Measurements from ENCODE around the gene REC8. TPM values are rescaled to one million over a fixed set of nuclear protein-coding genes. Genes with fewer than 3 reads are reported as not detected.

Gene REC8
- total and polyA plus RNA-seq, 2 of the 13 experiments (the other 11 are each of a cell fraction or from before 2014, with no cell fraction given): 3.4 to 14.7 TPM

DNA sequence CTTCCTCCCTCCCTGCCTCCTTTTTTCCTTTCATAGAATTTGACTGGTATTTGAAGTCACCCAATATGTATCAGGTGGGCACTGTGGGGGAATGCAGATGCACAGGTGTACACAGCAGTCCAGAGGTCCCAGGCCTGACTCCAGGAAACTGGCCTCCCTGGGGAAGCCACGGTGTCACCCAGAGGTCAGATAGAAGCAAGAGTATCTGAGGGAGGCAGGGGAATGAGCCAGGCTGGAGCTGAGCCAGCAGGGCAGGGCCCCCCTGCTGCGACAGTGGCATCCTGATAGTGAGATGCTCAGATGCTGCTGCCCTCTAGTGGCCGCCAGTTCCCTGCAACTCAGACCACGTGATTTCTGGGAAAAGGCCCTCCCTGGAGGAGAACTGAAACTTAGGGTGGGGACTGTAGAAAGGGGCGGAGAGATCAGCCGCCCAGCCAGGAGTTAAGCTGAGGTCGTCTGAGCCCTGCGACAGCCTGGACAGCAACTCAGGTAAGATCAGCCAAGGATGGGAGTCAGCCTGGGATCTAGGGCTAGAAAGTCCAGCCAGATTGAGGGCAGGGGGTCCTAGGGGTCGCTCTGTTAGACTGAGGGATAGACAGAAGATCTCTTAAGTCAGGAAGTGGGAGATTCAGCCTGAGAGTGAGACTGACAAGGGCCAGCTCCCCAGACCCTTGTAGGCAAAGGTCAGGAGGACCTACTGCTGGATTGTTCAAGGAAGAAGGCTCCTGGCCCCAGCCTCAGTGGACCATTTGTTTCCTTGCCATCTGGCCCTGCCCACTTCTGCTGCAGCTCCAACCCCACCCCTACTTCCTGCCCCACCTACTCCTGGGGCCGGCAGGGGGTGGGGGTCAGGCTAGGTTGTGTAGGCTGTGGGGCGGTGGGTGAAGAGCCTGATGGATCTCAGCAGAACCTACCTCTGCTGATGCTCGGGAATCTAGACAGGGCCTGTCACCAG, 10.8 kb upstream of the REC8 start, which contains the start of gene IRF9 (continued):
- TF ChIP-seq, protein P1, sequence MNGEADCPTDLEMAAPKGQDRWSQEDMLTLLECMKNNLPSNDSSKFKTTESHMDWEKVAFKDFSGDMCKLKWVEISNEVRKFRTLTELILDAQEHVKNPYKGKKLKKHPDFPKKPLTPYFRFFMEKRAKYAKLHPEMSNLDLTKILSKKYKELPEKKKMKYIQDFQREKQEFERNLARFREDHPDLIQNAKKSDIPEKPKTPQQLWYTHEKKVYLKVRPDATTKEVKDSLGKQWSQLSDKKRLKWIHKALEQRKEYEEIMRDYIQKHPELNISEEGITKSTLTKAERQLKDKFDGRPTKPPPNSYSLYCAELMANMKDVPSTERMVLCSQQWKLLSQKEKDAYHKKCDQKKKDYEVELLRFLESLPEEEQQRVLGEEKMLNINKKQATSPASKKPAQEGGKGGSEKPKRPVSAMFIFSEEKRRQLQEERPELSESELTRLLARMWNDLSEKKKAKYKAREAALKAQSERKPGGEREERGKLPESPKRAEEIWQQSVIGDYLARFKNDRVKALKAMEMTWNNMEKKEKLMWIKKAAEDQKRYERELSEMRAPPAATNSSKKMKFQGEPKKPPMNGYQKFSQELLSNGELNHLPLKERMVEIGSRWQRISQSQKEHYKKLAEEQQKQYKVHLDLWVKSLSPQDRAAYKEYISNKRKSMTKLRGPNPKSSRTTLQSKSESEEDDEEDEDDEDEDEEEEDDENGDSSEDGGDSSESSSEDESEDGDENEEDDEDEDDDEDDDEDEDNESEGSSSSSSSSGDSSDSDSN (CRISPR knock-in tag; IDR thresholded peaks at IDR 0.05): peak; percentile 96
- TF ChIP-seq, protein P2, sequence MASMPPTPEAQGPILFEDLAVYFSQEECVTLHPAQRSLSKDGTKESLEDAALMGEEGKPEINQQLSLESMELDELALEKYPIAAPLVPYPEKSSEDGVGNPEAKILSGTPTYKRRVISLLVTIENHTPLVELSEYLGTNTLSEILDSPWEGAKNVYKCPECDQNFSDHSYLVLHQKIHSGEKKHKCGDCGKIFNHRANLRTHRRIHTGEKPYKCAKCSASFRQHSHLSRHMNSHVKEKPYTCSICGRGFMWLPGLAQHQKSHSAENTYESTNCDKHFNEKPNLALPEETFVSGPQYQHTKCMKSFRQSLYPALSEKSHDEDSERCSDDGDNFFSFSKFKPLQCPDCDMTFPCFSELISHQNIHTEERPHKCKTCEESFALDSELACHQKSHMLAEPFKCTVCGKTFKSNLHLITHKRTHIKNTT (CRISPR knock-in tag; IDR thresholded peaks at IDR 0.05): 0 out of 2 replicates have a peak, but pooled peaks have one; percentile 6
- TF ChIP-seq, protein P3, sequence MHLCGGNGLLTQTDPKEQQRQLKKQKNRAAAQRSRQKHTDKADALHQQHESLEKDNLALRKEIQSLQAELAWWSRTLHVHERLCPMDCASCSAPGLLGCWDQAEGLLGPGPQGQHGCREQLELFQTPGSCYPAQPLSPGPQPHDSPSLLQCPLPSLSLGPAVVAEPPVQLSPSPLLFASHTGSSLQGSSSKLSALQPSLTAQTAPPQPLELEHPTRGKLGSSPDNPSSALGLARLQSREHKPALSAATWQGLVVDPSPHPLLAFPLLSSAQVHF (CRISPR knock-in tag; IDR thresholded peaks at IDR 0.05): 0 out of 2 replicates have a peak, but pooled peaks have one; percentile 49
- TF ChIP-seq ZNF850 (CRISPR knock-in tag; conservative IDR thresholded peaks at IDR 0.05) (no peak), ZSCAN20 (CRISPR knock-in tag; IDR thresholded peaks at IDR 0.05; ENCODE audit: borderline replicate concordance) (no peak), ZNF510 (CRISPR knock-in tag; IDR thresholded peaks at IDR 0.05; ENCODE audit: low read depth) (no peak), ZBTB38 (CRISPR knock-in tag; IDR thresholded peaks at IDR 0.05) (peak; percentile 94), PITX1 (CRISPR knock-in tag; IDR thresholded peaks at IDR 0.05) (peak; percentile 80), FOXK1 (CRISPR knock-in tag; IDR thresholded peaks at IDR 0.05; ENCODE audit: borderline replicate concordance, low read depth) (peak; percentile 96), TGIF2 (CRISPR knock-in tag; IDR thresholded peaks at IDR 0.05) (peak; percentile 99), BORCS8-MEF2B (CRISPR knock-in tag; IDR thresholded peaks at IDR 0.05) (peak; percentile 94), NBN (conservative IDR thresholded peaks at IDR 0.05) (no peak), ZNF619 (CRISPR knock-in tag; IDR thresholded peaks at IDR 0.05) (peak; percentile 97), SIX1 (CRISPR knock-in tag; IDR thresholded peaks at IDR 0.05; ENCODE audit: borderline replicate concordance) (peak; percentile 90), ZNF337 (CRISPR knock-in tag; IDR thresholded peaks at IDR 0.05; ENCODE audit: borderline replicate concordance, low read depth) (0 out of 2 replicates have a peak, but pooled peaks have one; percentile 78), ZNF530 (CRISPR knock-in tag; IDR thresholded peaks at IDR 0.05; ENCODE audit: low read depth) (no peak)
- TF ChIP-seq, protein P4, sequence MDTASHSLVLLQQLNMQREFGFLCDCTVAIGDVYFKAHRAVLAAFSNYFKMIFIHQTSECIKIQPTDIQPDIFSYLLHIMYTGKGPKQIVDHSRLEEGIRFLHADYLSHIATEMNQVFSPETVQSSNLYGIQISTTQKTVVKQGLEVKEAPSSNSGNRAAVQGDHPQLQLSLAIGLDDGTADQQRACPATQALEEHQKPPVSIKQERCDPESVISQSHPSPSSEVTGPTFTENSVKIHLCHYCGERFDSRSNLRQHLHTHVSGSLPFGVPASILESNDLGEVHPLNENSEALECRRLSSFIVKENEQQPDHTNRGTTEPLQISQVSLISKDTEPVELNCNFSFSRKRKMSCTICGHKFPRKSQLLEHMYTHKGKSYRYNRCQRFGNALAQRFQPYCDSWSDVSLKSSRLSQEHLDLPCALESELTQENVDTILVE (CRISPR knock-in tag; IDR thresholded peaks at IDR 0.05): peak; percentile 99
- TF ChIP-seq, protein P5, sequence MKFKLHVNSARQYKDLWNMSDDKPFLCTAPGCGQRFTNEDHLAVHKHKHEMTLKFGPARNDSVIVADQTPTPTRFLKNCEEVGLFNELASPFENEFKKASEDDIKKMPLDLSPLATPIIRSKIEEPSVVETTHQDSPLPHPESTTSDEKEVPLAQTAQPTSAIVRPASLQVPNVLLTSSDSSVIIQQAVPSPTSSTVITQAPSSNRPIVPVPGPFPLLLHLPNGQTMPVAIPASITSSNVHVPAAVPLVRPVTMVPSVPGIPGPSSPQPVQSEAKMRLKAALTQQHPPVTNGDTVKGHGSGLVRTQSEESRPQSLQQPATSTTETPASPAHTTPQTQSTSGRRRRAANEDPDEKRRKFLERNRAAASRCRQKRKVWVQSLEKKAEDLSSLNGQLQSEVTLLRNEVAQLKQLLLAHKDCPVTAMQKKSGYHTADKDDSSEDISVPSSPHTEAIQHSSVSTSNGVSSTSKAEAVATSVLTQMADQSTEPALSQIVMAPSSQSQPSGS (CRISPR knock-in tag; IDR thresholded peaks at IDR 0.05): peak; percentile 98
- TF ChIP-seq, protein P6, sequence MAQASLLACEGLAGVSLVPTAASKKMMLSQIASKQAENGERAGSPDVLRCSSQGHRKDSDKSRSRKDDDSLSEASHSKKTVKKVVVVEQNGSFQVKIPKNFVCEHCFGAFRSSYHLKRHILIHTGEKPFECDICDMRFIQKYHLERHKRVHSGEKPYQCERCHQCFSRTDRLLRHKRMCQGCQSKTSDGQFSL (CRISPR knock-in tag; IDR thresholded peaks at IDR 0.05): peak; percentile 81; the same call in 1 of the 2 replicates
- TF ChIP-seq, protein P7, sequence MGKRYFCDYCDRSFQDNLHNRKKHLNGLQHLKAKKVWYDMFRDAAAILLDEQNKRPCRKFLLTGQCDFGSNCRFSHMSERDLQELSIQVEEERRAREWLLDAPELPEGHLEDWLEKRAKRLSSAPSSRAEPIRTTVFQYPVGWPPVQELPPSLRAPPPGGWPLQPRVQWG (CRISPR knock-in tag; IDR thresholded peaks at IDR 0.05; ENCODE audit: borderline replicate concordance, low read depth): no peak

All from HepG2 (cell line).